Glomerular visceral epithelial cell (primary cell): ENCODE data around the gene FGF13.

Experiments used
- DNase-seq: peaks from one replicate; pipeline ENCODE4 v3.0.0-alpha.2; 2016; ENCODE audit errors: extremely low spot score

Gene FGF13

GRCh38 chrX:138664016-138664415 is 47.5 kb downstream of the FGF13 start:
- DNase-seq, result no peak

GRCh38 chrX:138651494-138651893 is 60.0 kb downstream of the FGF13 start:
- no peak for DNase-seq

GRCh38 chrX:138648568-138648967 is 62.9 kb downstream of the FGF13 start:
- no peak for DNase-seq

GRCh38 chrX:138638996-138639395 is 72.5 kb downstream of the FGF13 start:
- no peak for DNase-seq
